ENCODE data around the gene RPS6KA5.
"Not testable (repeated sequence)": the region's sequence is repeated elsewhere in the genome, so short reads cannot be mapped to it uniquely, and the experiment has no call there.

Gene RPS6KA5

GRCh38 chr14:90965765-90966164 is 94.7 kb downstream of the RPS6KA5 start:
- no peak overlapping the region for H3K27ac ChIP-seq

GRCh38 chr14:90963343-90963742 is 97.1 kb downstream of the RPS6KA5 start:
- CTCF ChIA-PET = no interaction called here

More at GRCh38 chr14:90965765-90966164, 94.7 kb downstream of the RPS6KA5 start:
- DNase-seq (ENCODE audit: low spot score) = no peak
- ChIA-PET CTCF (interaction anchor here (1.0 kb wide), 1 partner anchor 16 kb away, joined by 3 read pairs; no protein-coding TSS in a partner anchor), POLR2A (ENCODE audit: low non-redundant PET) (no interaction called here)
- TF ChIP-seq CTCF (conservative IDR thresholded peaks at IDR 0.05; ENCODE audit: low read depth) = no peak

GRCh38 chr14:90962505-90963109 is 97.8 kb downstream of the RPS6KA5 start:
- ChIA-PET POLR2A (ENCODE audit: low non-redundant PET) (no interaction called here), CTCF (no interaction called here)
- no peak overlapping the region for H3K27ac ChIP-seq
- no peak for DNase-seq (ENCODE audit: low spot score)
- no peak for TF ChIP-seq CTCF (conservative IDR thresholded peaks at IDR 0.05; ENCODE audit: low read depth)

More at GRCh38 chr14:90963343-90963742, 97.1 kb downstream of the RPS6KA5 start:
- POLR2A ChIA-PET (ENCODE audit: low non-redundant PET) = no interaction called here
- no peak for DNase-seq (ENCODE audit: low spot score)
- no peak overlapping the region for H3K27ac ChIP-seq
- TF ChIP-seq CTCF (conservative IDR thresholded peaks at IDR 0.05; ENCODE audit: low read depth) = no peak

GRCh38 chr14:90960818-90961217 is 99.6 kb downstream of the RPS6KA5 start:
- H3K27ac ChIP-seq = no peak overlapping the region
- CTCF ChIA-PET = no interaction called here
- TF ChIP-seq CTCF (conservative IDR thresholded peaks at IDR 0.05; ENCODE audit: low read depth) = no peak
- DNase-seq (ENCODE audit: low spot score) = no peak
- POLR2A ChIA-PET (ENCODE audit: low non-redundant PET) = no interaction called here

GRCh38 chr14:90959344-90959743 is 101.1 kb downstream of the RPS6KA5 start:
- ChIA-PET CTCF (no interaction called here), POLR2A (ENCODE audit: low non-redundant PET) (no interaction called here)
- no peak overlapping the region for H3K27ac ChIP-seq
- TF ChIP-seq CTCF (conservative IDR thresholded peaks at IDR 0.05; ENCODE audit: low read depth) = no peak
- no peak for DNase-seq (ENCODE audit: low spot score)

- POLR2A ChIA-PET (ENCODE audit: low non-redundant PET) = no interaction called here
- DNase-seq (ENCODE audit: low spot score) = no peak
- no peak overlapping the region for H3K27ac ChIP-seq
- CTCF ChIA-PET = no interaction called here
- TF ChIP-seq CTCF (conservative IDR thresholded peaks at IDR 0.05; ENCODE audit: low read depth) = no peak
Measured at GRCh38 chr14:90956273-90956672, 104.2 kb downstream of the RPS6KA5 start.

- H3K27ac ChIP-seq; POLR2A ChIA-PET (ENCODE audit: low non-redundant PET); CTCF ChIA-PET; DNase-seq (ENCODE audit: low spot score): not testable (repeated sequence)
Measured at GRCh38 chr14:90953643-90954042, 106.8 kb downstream of the RPS6KA5 start.
